HG02943 (cell line): ENCODE measurements around the gene ZCCHC14.

ENCODE experiments used
- ATAC-seq: cut with Tn5 transposase; IDR thresholded peaks from one replicate; pipeline ENCODE4 v1.9.1; 2021; ENCODE audit warnings: mild to moderate bottlenecking, low read depth, moderate library complexity; ENCODE audit not compliant: unreplicated experiment

Gene ZCCHC14

DNA sequence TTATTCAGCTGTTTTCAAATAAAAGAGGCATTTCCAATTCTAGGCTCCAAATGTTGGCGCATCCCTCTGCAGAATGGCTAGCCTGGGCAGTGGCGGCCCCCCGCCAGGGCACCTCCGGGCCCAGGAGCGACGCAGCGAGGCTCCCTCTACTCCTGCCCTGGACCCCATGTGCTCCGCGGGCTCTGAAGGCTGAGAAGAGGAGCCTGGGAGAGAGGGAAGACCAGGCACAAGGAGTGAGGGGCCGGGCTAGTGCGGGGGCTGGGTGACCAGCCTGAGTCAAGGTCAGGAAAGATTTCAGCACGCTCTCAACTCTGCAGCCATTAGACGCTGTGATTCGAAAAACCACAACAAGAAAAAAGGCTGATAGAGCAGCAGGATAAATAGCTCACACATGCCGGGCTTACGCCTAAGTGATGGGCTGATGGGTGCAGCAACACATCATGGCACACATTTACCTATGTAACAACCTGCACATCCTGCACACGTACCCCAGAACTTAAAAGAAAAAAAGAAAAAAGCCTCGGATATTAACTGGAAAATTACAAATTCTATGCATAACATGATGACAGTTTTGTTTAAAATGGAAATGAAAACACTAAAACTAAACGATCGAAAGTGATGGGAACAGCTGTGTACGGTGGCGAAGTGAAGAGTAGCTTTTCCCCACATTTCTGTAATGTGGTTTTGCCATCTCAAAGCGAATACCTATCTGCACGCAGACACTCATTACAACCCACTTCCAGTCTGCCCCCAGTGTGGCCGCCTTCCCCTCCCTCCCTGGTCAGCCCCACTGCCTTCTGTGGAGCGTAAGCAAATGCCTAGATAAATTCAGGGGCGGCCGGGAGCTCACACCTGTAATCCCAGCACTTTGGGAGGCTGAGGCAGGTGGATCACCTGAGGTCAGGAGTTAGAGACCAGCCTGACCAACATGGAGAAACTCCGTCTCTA lies 56.3 kb downstream of the ZCCHC14 start:
- no peak for ATAC-seq

DNA sequence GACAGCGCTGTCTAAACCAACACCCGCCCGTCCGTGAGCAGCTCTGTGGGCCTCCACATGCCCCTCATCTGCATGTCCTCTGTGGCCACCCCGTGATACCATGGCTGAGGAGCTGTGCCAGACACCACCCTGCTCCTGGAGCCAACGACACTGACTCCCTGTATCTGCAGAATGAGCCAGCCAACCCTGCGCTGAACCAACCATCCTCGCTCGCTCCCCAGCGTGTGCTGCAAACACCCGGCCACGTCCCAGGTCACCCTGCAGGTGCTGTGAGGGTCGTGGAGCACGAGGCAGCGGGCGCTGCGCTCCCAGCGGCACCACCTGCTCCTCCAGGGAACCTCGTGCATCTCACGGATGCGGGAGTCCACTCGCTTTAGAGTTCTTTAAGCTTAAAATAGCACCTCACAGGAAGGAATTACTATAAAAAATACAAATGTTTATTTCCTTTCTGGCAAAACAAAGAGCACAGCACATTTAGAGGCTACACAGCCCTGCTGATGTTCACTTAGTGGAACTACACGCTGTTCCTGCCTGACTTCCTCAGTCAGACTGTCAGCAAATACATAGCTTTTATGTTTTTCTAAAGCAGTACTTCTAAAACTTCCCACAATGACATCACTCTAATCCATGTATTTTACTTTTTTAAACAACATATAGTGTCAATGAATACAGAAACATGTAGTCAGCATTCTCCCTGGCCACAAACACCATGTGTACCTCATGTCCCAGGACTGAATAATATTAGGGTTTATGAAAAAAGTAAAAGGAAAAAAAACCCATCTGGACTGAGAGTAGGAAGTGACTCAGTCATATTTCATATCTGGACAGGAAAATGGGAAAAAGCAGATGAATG lies 57.2 kb downstream of the ZCCHC14 start:
- ATAC-seq: no peak

DNA sequence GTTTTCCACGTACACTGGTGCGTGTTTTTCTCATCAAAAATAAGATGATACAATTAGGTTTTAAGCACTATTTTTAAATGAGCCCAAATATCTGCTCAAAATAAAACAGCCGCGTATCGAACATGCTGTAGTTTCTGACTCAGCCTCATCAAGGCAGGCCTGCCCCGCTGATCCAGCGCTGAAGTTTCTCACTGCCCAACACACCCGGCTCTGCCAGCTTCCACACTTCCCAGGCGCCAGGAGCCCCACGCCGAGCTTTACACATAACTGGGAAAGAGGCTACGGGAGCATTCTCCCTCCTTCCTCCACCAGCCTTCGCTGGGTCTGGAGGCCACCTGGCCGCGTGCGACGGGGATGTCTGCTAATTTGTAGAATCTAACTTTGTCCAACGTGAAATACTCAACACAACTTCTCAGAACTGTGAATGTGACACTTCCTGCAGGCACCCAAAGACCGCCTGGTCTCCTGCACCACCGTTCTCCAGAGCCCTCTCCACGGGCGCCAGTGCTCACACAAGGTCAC lies 58.6 kb downstream of the ZCCHC14 start:
- ATAC-seq: no peak

DNA sequence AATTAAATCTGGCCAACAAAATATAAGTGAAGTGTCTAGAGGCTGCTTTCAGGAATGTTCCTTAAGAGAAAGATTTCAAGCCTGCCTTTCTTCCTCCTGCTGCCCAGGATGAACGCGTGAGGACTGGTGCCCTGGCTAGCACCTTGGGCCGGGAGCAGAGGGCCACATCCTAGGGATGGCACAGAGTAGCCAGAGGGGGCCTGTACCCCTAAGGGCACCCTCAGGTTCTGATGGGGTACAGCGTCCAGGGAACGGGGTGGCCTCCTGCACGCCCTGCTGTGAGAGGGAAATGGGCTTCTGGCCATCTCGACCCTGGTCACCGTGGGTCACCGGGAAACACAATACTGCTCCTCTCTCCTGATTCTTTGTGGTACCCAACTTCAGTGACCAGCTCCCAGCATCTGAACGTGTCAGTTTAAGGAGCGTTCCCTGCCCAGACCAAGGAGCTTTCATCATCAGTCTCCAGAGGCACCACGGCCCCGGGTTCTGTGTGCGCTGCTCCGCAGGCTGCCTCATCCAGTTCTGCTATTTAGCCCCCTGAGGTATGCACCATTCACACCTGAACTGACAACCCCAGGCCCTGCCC lies 60.4 kb downstream of the ZCCHC14 start:
- no peak for ATAC-seq

DNA sequence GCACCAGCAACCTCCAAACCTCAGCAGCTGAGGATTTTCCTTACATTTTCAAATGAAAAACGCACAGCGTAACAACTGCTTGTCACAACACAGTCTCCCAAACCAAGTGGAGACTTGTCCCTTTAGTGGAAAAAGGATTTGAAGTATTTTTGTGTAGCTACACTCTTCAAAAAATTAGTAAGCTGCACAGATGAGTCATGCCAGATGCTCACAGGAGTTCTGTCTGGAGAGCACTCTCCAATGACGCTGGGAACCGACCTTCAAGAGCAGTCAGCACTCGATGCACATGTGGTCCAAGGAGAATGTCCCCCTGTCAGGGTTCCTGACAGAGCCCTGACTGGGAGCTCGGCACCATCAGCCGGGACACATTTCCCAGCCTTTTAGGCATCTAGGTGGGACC lies 60.9 kb downstream of the ZCCHC14 start:
- ATAC-seq: no peak

DNA sequence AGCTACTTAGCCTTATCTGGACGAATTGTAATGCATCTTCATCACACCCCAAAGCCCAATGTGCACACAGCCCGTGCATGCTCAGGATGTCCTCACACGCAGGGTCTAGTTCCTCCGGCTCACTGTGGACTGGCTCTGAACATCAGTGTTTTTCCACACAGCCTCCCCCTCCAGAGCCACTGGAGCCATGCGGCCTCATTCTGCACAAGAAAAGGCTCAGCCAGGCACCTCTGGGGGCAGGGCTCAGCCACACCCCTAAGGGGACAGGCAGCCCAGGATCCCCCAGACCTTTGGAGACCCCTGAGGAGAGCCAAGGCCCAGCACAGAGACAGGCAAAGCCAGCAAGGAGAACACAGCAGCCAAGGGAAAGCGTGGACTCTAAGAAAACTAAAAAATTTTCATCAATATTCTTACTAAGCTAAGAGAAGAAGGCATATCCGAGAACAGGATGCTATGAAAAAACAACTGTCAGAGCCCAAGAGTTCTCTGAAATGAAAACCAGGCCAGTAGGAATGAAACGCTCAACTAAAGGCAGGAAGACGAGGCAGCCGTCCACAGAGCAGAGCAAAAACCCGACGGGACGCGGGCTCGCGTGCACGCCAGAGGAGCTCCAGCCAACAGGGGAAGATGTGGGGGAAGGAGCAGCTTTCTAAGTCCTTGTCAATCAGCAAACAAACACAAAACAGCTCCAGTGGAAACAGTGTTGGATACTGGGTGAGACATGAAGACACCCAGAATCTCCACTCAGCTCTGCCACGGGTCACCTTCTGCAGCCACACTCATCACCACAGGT lies 66.2 kb downstream of the ZCCHC14 start:
- ATAC-seq: no peak

DNA sequence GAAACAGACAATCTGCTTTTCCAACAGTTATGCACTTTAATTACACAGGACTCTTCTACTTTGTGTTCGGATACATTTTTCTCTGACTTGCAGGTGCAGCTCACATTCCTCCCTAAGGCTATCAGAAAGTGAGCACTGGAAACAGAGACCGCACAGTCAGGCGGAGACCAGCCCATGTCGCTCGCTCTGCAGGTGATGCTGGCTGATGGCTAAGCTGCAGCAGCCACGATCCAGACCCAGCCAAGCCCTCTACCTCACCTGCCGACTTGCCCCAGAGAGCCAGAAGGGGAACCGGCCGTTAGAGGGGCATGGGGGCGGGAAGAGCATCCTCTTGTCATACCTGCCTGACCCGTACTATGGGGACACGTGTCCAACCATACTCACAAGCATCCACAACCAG lies 66.9 kb downstream of the ZCCHC14 start:
- no peak for ATAC-seq

DNA sequence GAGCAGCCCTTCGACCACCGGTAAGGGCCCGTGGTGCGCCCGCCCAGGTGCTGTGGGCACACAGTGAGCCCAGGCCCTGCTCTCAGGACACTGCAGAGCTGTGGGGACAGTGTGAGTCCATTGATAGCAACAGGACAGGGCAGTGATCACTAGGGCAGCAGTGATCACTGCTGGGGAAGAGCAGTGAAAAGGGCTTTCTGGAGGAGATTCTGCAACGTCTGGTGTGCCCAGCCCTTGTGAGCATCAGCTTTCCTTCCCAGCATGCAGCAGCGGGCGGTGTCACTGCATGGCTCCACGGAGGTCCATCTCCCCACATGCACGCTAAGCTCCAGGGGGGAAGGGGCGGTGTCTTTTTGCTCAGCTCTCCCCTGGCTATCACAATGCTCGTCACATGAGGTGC lies 68.6 kb downstream of the ZCCHC14 start:
- ATAC-seq: no peak

DNA sequence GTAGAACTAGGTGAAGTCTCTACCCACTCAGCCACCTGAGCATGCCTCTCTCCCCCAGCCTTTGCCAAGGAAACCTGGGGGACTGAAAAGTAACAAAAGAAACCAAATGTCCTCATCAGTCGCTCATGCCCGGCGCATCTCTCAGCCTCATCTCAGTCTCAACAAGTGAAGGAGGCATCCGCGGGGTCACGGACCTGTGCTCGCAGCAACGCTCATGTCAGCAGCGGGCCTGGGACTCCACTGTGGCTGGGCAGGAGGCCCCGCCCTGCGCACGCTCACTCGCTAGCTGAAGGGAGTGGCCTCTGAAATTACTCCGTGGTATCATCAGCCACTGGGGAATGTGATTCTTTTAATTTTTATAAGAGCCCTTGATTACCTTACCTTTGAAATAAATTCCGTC lies 69.4 kb downstream of the ZCCHC14 start:
- ATAC-seq: no peak

DNA sequence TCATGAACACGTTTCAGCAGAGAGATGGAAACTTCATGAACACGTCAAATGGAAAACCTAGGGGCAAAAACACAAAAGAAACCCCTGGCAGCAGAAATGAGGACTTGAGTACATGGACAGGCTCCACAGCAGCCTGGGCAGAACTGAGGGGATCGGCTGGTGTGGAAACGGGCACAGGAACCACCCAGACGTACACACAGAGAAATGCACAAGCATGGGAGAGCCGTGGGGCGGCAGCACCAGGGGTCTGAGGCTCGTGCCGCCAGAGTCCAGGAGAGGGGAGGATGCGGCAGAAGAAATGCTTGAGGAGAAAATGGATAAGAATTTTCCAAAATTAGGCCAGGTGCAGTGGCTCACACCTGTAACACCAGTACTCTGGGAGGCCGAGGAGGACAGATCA lies 70.7 kb downstream of the ZCCHC14 start:
- no peak for ATAC-seq

DNA sequence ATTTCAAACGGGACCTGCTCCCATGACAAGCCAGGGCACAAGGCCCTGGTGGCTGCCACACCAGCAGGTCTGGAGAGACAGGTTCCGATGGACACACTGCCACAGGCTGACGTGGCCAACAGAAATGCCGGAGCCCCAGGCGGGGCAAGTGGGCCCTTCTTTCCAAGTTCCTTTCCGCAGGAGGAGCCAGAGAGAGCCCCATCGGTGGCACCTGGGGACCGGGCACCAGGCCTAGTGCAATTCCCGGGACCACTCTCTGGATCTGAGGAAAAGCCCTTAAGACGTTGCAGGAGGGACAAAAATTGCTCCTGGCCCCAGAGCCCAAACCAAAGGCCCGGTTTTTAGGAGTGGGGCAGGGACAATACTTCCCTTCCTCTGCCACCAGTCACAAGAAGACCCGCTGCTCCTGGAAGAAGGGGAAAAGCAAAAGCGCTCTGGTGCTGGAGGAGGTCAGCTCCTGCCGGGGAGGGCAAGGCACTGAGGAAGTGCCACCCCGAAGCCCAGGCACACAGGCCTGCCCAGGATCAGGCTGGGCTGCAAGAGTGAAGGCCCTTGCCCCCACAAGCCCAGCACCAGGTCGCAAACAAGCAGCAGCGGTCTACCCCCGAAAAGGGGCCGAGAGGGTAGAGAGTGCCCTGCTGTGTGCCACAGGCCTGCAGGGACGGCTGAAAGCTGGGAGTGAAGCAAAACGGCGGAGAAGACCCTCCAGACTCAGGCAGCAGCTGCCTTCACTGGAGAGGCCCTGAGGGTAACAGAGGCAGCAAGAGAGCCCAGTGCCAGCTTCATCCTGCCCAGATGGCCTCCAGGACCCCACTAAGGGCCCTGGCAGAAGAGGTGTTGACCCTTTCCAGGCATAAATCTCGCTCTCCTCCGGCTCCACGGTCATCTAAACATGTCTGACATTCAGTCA lies 71.6 kb downstream of the ZCCHC14 start:
- no peak for ATAC-seq

DNA sequence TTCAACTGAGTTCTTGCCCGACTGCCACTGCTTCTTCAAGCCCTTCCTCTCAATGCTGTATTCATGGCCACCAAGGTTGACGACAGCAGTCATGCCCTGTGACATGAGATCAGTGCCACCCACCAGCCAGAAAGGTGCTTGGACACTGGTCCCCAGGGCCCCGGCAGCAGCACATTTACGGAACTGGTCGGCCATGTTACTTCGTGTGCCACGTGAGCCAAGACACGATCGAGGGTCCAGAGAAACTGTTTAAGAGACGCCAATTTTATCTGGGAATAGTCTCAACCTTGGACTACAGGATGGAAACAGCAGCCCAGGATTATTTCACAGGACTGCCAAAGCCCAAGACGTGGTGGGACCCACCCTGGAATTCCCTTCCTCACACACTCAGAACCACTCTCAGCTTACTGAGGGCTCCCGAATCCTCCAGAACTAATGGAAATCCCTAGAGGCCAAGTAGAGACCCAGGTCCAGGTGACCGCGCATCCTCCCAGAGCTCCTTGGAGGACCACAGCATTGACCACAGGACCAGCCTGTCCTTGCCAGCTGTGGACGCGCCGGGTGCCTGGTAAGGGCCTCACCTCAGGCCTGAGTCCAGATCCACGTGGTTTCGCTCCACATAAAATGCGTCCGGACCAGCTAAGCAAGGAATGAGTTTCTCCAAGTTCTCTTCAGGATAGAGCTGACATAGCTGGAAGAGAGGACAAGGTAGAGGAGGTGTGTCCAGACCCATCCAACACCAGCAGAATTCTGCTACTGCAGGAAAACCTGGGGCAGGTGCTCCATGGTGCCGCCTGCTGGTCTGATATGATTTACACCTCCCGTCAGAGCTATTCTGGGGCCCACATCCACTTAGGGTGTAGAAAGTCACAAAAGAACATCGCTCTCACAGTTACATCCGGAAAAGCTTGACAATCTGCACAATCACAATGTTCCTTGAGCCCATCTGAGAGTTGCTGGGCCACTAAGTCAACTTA lies 72.5 kb downstream of the ZCCHC14 start:
- ATAC-seq: no peak

DNA sequence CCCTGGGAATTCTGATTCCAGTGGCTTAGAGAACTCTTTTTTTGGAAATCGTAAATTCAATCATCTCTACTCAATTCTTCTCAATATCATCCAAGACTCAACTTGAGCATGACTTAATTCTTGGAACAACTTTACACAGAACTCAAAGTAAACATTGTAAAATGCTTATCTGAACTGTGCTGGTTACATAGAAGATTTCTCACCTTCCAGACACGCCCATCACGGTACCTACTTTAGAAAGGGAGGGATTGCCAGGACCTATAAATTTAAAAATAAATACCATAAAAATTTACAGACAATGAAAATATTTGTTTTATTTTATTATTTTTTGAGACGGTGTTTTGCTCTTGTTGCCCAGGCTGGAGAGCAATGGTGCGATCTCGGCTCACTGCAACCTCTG lies 74.2 kb downstream of the ZCCHC14 start:
- no peak for ATAC-seq

DNA sequence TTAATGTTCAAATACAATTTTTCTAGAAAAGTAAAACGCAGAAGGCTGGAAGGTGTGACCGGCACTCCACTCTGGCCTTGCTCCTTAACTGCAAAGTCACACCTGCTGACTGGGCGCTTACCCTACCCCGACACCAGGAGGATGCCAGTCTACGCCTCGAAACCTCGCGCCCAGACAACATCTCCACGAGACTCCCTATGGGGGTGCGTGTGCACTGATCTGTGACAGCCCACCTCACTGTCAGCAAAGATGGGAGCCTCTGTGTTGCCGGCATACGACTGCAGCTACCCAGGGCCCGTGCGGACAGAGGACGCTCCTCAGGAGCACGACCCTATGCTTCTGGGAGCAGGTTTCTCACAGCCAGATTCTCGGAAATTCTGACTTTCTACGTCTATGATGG lies 74.6 kb downstream of the ZCCHC14 start:
- no peak for ATAC-seq

DNA sequence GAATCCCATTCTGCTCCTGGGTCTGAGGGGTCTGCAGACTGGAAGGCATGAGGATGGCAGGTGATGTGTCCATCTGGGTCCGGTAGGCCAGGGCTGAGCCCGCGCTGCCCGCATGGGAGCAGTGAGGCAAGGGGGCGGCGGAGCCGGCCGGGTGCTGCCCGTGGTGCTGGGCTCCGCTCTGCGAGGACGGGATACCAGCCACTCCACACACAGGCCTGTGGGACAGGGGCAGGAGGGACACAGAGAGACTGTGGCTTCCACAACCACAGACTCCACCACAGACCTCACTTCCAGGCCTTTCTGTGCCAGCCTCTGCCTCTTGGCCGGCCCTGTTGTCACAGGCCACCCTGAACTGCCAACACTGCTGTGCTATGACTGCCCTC lies 75.3 kb downstream of the ZCCHC14 start:
- ATAC-seq: no peak

DNA sequence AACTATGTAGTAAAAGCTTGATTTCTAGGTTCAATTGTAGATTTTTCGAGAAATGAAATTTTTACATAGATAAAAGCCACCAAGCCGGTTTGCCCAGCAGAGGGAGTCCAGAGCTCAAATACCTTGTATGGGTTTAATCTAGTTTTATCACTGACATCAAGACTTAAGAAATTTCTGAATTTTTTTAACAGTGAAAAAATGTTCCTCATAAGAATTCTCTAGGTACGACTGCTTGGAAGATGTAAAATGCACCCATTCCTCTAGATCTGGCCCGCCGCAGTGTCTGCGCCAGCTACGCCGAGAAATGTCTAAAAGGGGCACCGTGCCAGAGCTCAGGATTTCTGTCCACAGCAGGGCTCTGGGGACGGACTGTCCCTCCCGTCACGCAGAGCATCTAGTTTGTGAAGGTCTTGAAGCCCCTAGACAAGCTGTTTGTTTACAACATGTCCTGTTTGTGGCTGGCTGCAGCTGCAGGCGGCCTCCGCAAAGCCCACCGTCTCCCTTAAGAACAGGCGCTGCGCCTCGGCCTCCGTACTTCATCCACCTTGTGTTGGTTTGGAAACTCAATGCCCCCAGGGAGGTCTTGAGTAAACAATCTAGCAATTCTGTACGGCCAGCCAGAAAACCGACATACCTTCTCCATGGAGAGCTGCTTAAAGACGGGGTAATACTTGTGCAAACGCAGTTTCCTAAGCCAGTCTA lies 75.8 kb downstream of the ZCCHC14 start:
- ATAC-seq: no peak

DNA sequence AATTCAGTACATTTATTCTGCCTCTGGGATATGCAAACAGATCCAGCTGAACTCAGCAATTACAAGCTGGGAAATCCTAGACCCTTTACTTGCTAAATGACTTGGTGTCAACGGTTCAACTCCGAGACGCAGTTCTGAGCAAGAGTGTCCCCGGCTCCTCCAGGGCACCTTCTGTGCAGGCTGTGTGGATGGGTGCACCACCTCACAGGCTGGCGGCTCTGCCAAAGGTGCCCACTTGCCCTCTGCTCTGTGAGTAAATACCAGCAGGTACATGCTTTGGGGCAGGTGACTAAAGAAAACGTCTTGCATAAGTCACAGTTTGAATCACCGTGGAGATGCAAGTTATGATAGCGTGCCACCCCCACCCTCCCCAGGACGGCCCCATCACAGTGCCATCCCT lies 77.4 kb downstream of the ZCCHC14 start:
- no peak for ATAC-seq
